K562 (cell line): ENCODE results near the gene KBTBD13. TPM values are rescaled to one million over a fixed set of nuclear protein-coding genes. Genes with fewer than 3 reads are reported as not detected.

Experiments used
- ATAC-seq: fragments of 200-7000 bp; cut with Tn5 transposase; 3 replicates; pipeline ENCODE4 v1.9.1; 2020; ENCODE audit warnings: moderate library complexity
- BruUV-seq: library from RNA; stranded (reverse); fragments of 400-500 nt; replicated peaks from 2 replicates; lab custom pipeline; 2021; lab: Mats Ljungman, UMichigan
- CTCF ChIA-PET: fragments of 300-600 bp; formaldehyde crosslinking; extraction: SDS; loops from one replicate; lab custom pipeline; 2021; ENCODE audit warnings: low intra/inter-chr PET ratio; lab: Yijun Ruan, JAX
- POLR2A ChIA-PET: fragments of 300-600, 350-650 bp; sonication (Branson Sonifier 250); formaldehyde crosslinking; extraction: SDS; loops from one replicate; lab custom pipeline; 2021; ENCODE audit warnings: antibody characterized with exemption, inconsistent platforms; lab: Yijun Ruan, JAX
- DNase-seq, 4 experiments: peaks; one replicate each; pipeline versions ENCODE4 v3.0.0 to v3.0.0-alpha.2; 2011 to 2018; ENCODE audit warnings: low spot score in 3 of 4, mixed read lengths in 3 of 4; ENCODE audit errors: extremely low read depth in 1 of 4
- FAIRE-seq: peaks from 2 replicates; lab custom pipeline; 2011; peaks lifted over from hg19 to GRCh38; lab: Jason Lieb, UNC
- H2AFZ ChIP-seq: 2 replicates; pipeline ENCODE4 v1.6.0; 2011; ENCODE audit warnings: low read depth, low read length, control low read depth, inconsistent platforms
- H3K27ac ChIP-seq: fragments of 200-600 bp; 3 replicates; pipeline ENCODE4 v1.8.0; 2011; ENCODE audit warnings: low read depth, mild to moderate bottlenecking, control low read depth, inconsistent platforms, low read length, moderate library complexity, mixed read lengths; ENCODE audit errors: extremely low read depth
- H3K27me3 ChIP-seq, 2 experiments: fragments of 300-600 bp in 1 of 2; 2 replicates in 1 of 2; 3 replicates in 1 of 2; pipeline versions ENCODE4 v1.6.0 to v1.8.0; 2011; ENCODE audit warnings: inconsistent platforms in 2 of 2, low read length in 2 of 2, mild to moderate bottlenecking in 1 of 2, mixed read lengths in 1 of 2, moderate library complexity in 1 of 2; ENCODE audit not compliant: control insufficient read depth in 2 of 2, insufficient read depth in 2 of 2
- H3K36me3 ChIP-seq: fragments of 300-600 bp; 3 replicates; pipeline ENCODE4 v1.8.0; 2011; ENCODE audit warnings: mild to moderate bottlenecking, low read length, inconsistent platforms; ENCODE audit not compliant: control insufficient read depth, insufficient read depth
- H3K4me1 ChIP-seq, 2 experiments: fragments of 200-600 bp in 1 of 2; replicated peaks in 1 of 2; 2 replicates in 1 of 2; 3 replicates in 1 of 2; pipeline versions ENCODE4 v1.5.1 to v1.8.0; 2011; ENCODE audit warnings: inconsistent platforms in 2 of 2, low read length in 2 of 2, mild to moderate bottlenecking in 1 of 2, mixed read lengths in 1 of 2, moderate library complexity in 1 of 2; ENCODE audit not compliant: control insufficient read depth in 2 of 2, insufficient read depth in 2 of 2
- H3K4me2 ChIP-seq: 2 replicates; pipeline ENCODE4 v1.6.1; 2011; ENCODE audit warnings: low read length, control low read depth, inconsistent platforms, mixed read lengths; ENCODE audit not compliant: insufficient read depth
- H3K4me3 ChIP-seq: fragments of 200-600 bp; sonication (generic), shearing (Covaris generic); 2 replicates; pipeline ENCODE4 v1.5.1; 2016; ENCODE audit warnings: control low read depth, inconsistent platforms
- H3K79me2 ChIP-seq: fragments of 200-600 bp; 3 replicates; pipeline ENCODE4 v1.8.0; 2011; ENCODE audit warnings: low read length, inconsistent platforms; ENCODE audit not compliant: control insufficient read depth, insufficient read depth
- H3K9ac ChIP-seq, 2 experiments: 2 replicates each; pipeline versions ENCODE4 v1.6.0 to v1.6.1; 2011; ENCODE audit warnings: low read depth in 2 of 2, low read length in 2 of 2, control low read depth in 1 of 2, inconsistent platforms in 1 of 2, mild to moderate bottlenecking in 1 of 2, mixed read lengths in 1 of 2; ENCODE audit not compliant: insufficient read depth in 1 of 2
- H3K9me1 ChIP-seq: one replicate; pipeline ENCODE4 v1.6.0; 2011; ENCODE audit warnings: inconsistent platforms, mild to moderate bottlenecking, low read length, moderate library complexity; ENCODE audit not compliant: control insufficient read depth, insufficient read depth
- H3K9me3 ChIP-seq: replicated peaks from 2 replicates; pipeline ENCODE4 v1.5.1; 2011; ENCODE audit warnings: low read depth, low read length, inconsistent platforms; ENCODE audit not compliant: control insufficient read depth, insufficient read depth
- H4K20me1 ChIP-seq: replicated peaks from 2 replicates; pipeline ENCODE4 v1.6.1; 2011; ENCODE audit warnings: low read length, inconsistent platforms, mixed read lengths; ENCODE audit not compliant: control insufficient read depth, insufficient read depth
- LARP7 ChIP-seq: fragments of 450-650 bp; IDR thresholded peaks from 2 replicates; pipeline ENCODE4 v1.6.1; 2016
- RBM25 ChIP-seq: fragments of 200-400 bp; formaldehyde crosslinking; IDR thresholded peaks from 2 replicates; pipeline ENCODE4 v1.6.1; 2018; ENCODE audit warnings: low read length, low read depth, moderate library complexity; ENCODE audit not compliant: severe bottlenecking
- RUNX1 ChIP-seq: sonication (generic); IDR thresholded peaks from 2 replicates; pipeline ENCODE4 v1.6.1; 2016; ENCODE audit warnings: antibody characterized with exemption, low read depth
- SPI1 ChIP-seq: IDR thresholded peaks from 2 replicates; pipeline ENCODE4 v1.6.1; 2011; ENCODE audit warnings: low read depth, low read length, control low read depth, borderline replicate concordance
- WGBS: fragments of 100-300 bp; shearing (Covaris generic); methylation state at CpG from one replicate; pipeline ENCODE4 v1.1.6; 2016; ENCODE audit warnings: low coverage, mixed read lengths; ENCODE audit not compliant: insufficient coverage; ENCODE audit errors: missing lambda C conversion rate; 5-methylcytosine and 5-hydroxymethylcytosine counted together
- in situ Hi-C: fragments of 300-500 bp; cut with MboI; formaldehyde crosslinking; loops from 4 replicates; pipeline ENCODE4 v1.15.0; 2018; ENCODE audit warnings: inconsistent platforms, mixed read lengths
- intact Hi-C: fragments of 100-400 bp; cut with micrococcal nuclease; formaldehyde crosslinking; loops from 2 replicates; pipeline ENCODE4 v1.14.2; 2022
- polyA plus RNA-seq, 8 experiments: library from polyadenylated mRNA; depleted of rRNA in 4 of 8; stranded (reverse) in 5 of 8; unstranded in 3 of 8; fragments of >200 nt; fragmentation: Nextera tagmentation in 2 of 8; fragmentation: Illumina TruSeq in 1 of 8; extraction: Ambion mirVana in 2 of 8; extraction: Trizol in 1 of 8; gene quantifications; 2 replicates each; pipeline versions ENCODE4 v1.2.1 to v1.2.3, GENCODE V29; 2011 to 2014; ENCODE audit warnings: inconsistent platforms in 1 of 8, missing spikeins in 1 of 8
- total RNA-seq, 7 experiments: library from RNA; depleted of rRNA in 6 of 7; stranded (reverse); fragments of >200 nt in 6 of 7; fragmentation: Illumina TruSeq in 2 of 7; extraction: Trizol in 2 of 7; gene quantifications; 2 replicates each; pipeline versions ENCODE4 v1.2.1 to v1.2.3, GENCODE V29; 2011 to 2021; ENCODE audit warnings: low replicate concordance in 1 of 7

KBTBD13 gene
- total and polyA plus RNA-seq, 9 of the 15 experiments (the other 6 are each of a cell fraction or from before 2014, with no cell fraction given): 0.07 to 0.13 (median 0.10) TPM; not detected in 3

DNA sequence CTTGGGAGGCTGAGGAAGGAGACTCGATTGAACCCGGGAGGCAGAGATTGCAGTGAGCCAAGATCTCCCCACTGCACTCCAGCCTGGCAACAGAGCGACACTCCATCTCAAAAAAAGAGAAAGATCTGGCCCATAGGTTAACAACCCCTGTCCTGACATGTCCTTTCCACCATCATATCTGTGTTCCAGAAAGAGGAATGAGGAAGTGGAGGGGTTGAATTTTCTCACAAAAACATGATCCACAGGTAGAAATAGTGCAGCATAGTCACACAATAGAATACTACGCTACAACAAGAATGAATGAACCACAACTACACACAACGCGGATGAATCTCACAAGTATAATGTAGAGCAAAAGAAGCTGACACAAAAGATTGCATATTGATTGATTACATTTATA, 36.1 kb upstream of the KBTBD13 start:
- POLR2A ChIA-PET: no interaction called here
- DNase-seq: no peak
- Histone ChIP-seq H3K9ac (no peak overlapping the region), H3K4me2 (no peak overlapping the region), H3K4me1 (no peaks in the 10 kb centered on the region; a peak in 1 of 5 replicates), H4K20me1 (no peaks in the 10 kb centered on the region), H3K4me3 (no peak overlapping the region), H2AFZ (no peak overlapping the region), H3K9me3 (no peaks in the 10 kb centered on the region; the same call in 1 of the 2 replicates), H3K9me1 (no peaks in the 10 kb centered on the region), H3K79me2 (no peaks in the 10 kb centered on the region), H3K27me3 (peaks cover 0 to 16% of the 10 kb centered on the region in 2 experiments; a peak in 2 of 5 replicates), H3K27ac (no peak overlapping the region), H3K36me3 (no peaks in the 10 kb centered on the region)
- intact Hi-C loops (no loop called here), in situ Hi-C loops (no loop called here)
- ATAC-seq: no peak
- WGBS: 19% methylated on average over 6 of the region's 6 CpGs
- BruUV-seq: no TSS peak
- CTCF ChIA-PET: no interaction called here
- no peak for FAIRE-seq
- no peak for TF ChIP-seq LARP7
- peak; percentile 68 for TF ChIP-seq SPI1
- TF ChIP-seq, all 486 proteins: peak for 1

DNA sequence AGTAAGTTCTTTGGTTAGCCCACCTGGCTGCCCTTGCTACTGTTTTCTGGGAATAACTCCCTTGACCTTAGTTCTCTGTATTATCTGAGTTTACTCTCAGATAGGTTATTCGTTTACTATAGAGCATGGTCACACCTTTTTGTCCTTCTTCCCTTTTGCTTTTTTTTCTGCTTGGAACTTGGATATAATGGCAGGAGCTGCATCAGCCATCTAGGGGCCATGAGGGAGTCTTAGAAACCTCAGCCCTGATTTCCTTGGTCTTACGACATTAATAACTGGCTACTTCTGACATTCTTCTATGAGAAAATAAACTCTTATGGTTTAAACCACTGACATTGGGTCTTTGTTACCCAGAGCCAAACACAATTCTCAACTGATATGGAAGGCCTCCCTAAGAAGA, 34.8 kb upstream of the KBTBD13 start:
- no peak overlapping the region for H2AFZ ChIP-seq
- no peaks in the 10 kb centered on the region for H3K36me3 ChIP-seq
- BruUV-seq: no TSS peak
- H3K27ac ChIP-seq: no peak overlapping the region
- no peaks in the 10 kb centered on the region; the same call in 1 of the 2 replicates for H3K9me3 ChIP-seq
- TF ChIP-seq RBM25: peak; percentile 78
- no peak for TF ChIP-seq RUNX1
- ChIA-PET CTCF (no interaction called here), POLR2A (interaction anchor here (2.0 kb wide), 1 partner anchor 263 kb away, joined by 8 read pairs; the partner anchor contains the start of gene RNU5B-1)
- in situ Hi-C loops (no loop called here), intact Hi-C loops (no loop called here)
- no peaks in the 10 kb centered on the region for H4K20me1 ChIP-seq
- H3K79me2 ChIP-seq: no peaks in the 10 kb centered on the region
- 3% methylated on average over 2 of the region's 2 CpGs for WGBS
- peaks cover 0 to 16% of the 10 kb centered on the region in 2 experiments; a peak in 2 of 5 replicates for H3K27me3 ChIP-seq
- H3K9ac ChIP-seq: no peak overlapping the region
- no peak overlapping the region for H3K4me3 ChIP-seq
- H3K4me2 ChIP-seq: no peak overlapping the region
- FAIRE-seq: no peak
- no peak for DNase-seq
- no peaks in the 10 kb centered on the region; a peak in 1 of 5 replicates for H3K4me1 ChIP-seq
- ATAC-seq: no peak
- H3K9me1 ChIP-seq: no peaks in the 10 kb centered on the region
